HepG2 (cell line): ENCODE data around the gene SMO. TPM values are rescaled to one million over a fixed set of nuclear protein-coding genes. Genes with fewer than 3 reads are reported as not detected.

Experiments used
- BCLAF1 ChIP-seq: fragments of 450-650 bp; IDR thresholded peaks from 2 replicates; pipeline ENCODE4 v1.6.1; 2017; ENCODE audit warnings: mild to moderate bottlenecking
- ERF ChIP-seq: IDR thresholded peaks from 2 replicates; pipeline ENCODE4 v1.6.1; 2018; ENCODE audit warnings: missing biosample characterization, missing genetic modification reagents
- FOXK1 ChIP-seq: sonication (generic); formaldehyde crosslinking; IDR thresholded peaks from 2 replicates; pipeline ENCODE4 v1.4.0; 2020; ENCODE audit warnings: low read depth, missing genetic modification reagents, borderline replicate concordance
- HIVEP1 ChIP-seq: sonication (generic); formaldehyde crosslinking; IDR thresholded peaks from 2 replicates; pipeline ENCODE4 v1.4.0; 2020; ENCODE audit warnings: mild to moderate bottlenecking, missing genetic modification reagents
- HNF1A ChIP-seq, 2 experiments: sonication (generic) in 1 of 2; formaldehyde crosslinking in 1 of 2; IDR thresholded peaks; 2 replicates each; pipeline versions ENCODE4 v1.4.0 to v1.6.1; 2016 to 2020; ENCODE audit warnings: borderline replicate concordance in 1 of 2, low read depth in 1 of 2, mild to moderate bottlenecking in 1 of 2, missing genetic modification reagents in 1 of 2
- KMT2A ChIP-seq: sonication (generic); formaldehyde crosslinking; IDR thresholded peaks from 2 replicates; pipeline ENCODE4 v1.4.0; 2020; ENCODE audit warnings: missing genetic modification reagents
- MAF1 ChIP-seq: sonication (generic); formaldehyde crosslinking; IDR thresholded peaks from 2 replicates; pipeline ENCODE4 v1.5.0; 2020; ENCODE audit warnings: missing genetic modification reagents, borderline replicate concordance
- MYC ChIP-seq: sonication (generic); formaldehyde crosslinking; IDR thresholded peaks from 2 replicates; pipeline ENCODE4 v1.9.0; 2021; ENCODE audit warnings: missing genetic modification reagents, borderline replicate concordance
- RAD51 ChIP-seq: fragments of 450-650 bp; IDR thresholded peaks from 2 replicates; pipeline ENCODE4 v1.6.1; 2016; ENCODE audit warnings: borderline replicate concordance
- RBM39 ChIP-seq: fragments of 200-400 bp; formaldehyde crosslinking; IDR thresholded peaks from one replicate; pipeline ENCODE4 v1.6.1; 2018; ENCODE audit warnings: antibody characterized with exemption, mild to moderate bottlenecking, low read depth, low read length; ENCODE audit not compliant: poor library complexity, severe bottlenecking
- SRSF4 ChIP-seq: fragments of 200-400 bp; formaldehyde crosslinking; IDR thresholded peaks from one replicate; pipeline ENCODE4 v1.6.1; 2018; ENCODE audit warnings: mild to moderate bottlenecking, low read depth, low read length, moderate library complexity; ENCODE audit not compliant: poor library complexity, severe bottlenecking
- THYN1 ChIP-seq: sonication (generic); formaldehyde crosslinking; IDR thresholded peaks from 2 replicates; pipeline ENCODE4 v1.8.1; 2023; ENCODE audit warnings: low read depth, mild to moderate bottlenecking, moderate library complexity, missing genetic modification reagents, borderline replicate concordance
- ZNF121 ChIP-seq: sonication (generic); formaldehyde crosslinking; IDR thresholded peaks from 2 replicates; pipeline ENCODE4 v1.5.0; 2020; ENCODE audit warnings: mild to moderate bottlenecking, missing genetic modification reagents
- ZNF331 ChIP-seq: sonication (generic); formaldehyde crosslinking; IDR thresholded peaks from 2 replicates; pipeline ENCODE4 v1.4.0; 2020; ENCODE audit warnings: missing genetic modification reagents
- polyA plus RNA-seq, 8 experiments: library from polyadenylated mRNA; depleted of rRNA in 3 of 8; stranded (reverse) in 7 of 8; unstranded in 1 of 8; fragments of >200 nt; fragmentation: Illumina TruSeq in 4 of 8; extraction: Trizol in 4 of 8; gene quantifications; 2 replicates each; pipeline versions ENCODE4 v1.2.1 to v1.2.3, GENCODE V29; 2011 to 2016; ENCODE audit warnings: low read depth in 4 of 8, missing spikeins in 1 of 8, mixed read lengths in 1 of 8; ENCODE audit not compliant: insufficient read depth in 1 of 8
- total RNA-seq, 5 experiments: library from RNA; depleted of rRNA; stranded (reverse); fragments of >200 nt; fragmentation: Illumina TruSeq; extraction: Trizol; gene quantifications; 2 replicates each; pipeline ENCODE4 v1.2.3, GENCODE V29; 2016; ENCODE audit warnings: low read depth in 1 of 5
- TF ChIP-seq, protein P1 (sequence below): IDR thresholded peaks from 2 replicates; pipeline ENCODE4 v1.6.1; 2016; ENCODE audit warnings: missing compliant biosample characterization, missing genetic modification reagents, borderline replicate concordance
- TF ChIP-seq, protein P2 (sequence below): sonication (generic); formaldehyde crosslinking; IDR thresholded peaks from 2 replicates; pipeline ENCODE4 v1.4.0; 2020; ENCODE audit warnings: missing genetic modification reagents, borderline replicate concordance

Gene SMO
- total and polyA plus RNA-seq, 2 of the 13 experiments (the other 11 are each of a cell fraction or from before 2014, with no cell fraction given): 23.8 to 32.3 TPM

GRCh38 chr7:129218514-129219062 is 30.2 kb downstream of the SMO start (continued):
- TF ChIP-seq, protein P1, sequence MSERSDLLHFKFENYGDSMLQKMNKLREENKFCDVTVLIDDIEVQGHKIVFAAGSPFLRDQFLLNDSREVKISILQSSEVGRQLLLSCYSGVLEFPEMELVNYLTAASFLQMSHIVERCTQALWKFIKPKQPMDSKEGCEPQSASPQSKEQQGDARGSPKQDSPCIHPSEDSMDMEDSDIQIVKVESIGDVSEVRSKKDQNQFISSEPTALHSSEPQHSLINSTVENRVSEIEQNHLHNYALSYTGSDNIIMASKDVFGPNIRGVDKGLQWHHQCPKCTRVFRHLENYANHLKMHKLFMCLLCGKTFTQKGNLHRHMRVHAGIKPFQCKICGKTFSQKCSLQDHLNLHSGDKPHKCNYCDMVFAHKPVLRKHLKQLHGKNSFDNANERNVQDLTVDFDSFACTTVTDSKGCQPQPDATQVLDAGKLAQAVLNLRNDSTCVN (CRISPR knock-in tag): no peak
- TF ChIP-seq FOXK1 (CRISPR knock-in tag) (no peak), KMT2A (CRISPR knock-in tag) (0 out of 2 replicates have a peak, but pooled peaks have one; percentile 32), THYN1 (CRISPR knock-in tag) (no peak), MAF1 (CRISPR knock-in tag) (no peak), ZNF121 (CRISPR knock-in tag) (no peak), HNF1A (IDR thresholded peaks at IDR 0.05; ENCODE audit: low read depth) (no peak), HNF1A (CRISPR knock-in tag; IDR thresholded peaks at IDR 0.05; ENCODE audit: borderline replicate concordance) (no peak), BCLAF1 (no peak), HIVEP1 (CRISPR knock-in tag) (no peak), SRSF4 (no peak), RBM39 (no peak), ERF (CRISPR knock-in tag) (peak; percentile 52; the same call in 1 of the 2 replicates), RAD51 (no peak), ZNF331 (CRISPR knock-in tag) (0 out of 2 replicates have a peak, but pooled peaks have one; percentile 34), MYC (CRISPR knock-in tag) (no peak)
- TF ChIP-seq, protein P2, sequence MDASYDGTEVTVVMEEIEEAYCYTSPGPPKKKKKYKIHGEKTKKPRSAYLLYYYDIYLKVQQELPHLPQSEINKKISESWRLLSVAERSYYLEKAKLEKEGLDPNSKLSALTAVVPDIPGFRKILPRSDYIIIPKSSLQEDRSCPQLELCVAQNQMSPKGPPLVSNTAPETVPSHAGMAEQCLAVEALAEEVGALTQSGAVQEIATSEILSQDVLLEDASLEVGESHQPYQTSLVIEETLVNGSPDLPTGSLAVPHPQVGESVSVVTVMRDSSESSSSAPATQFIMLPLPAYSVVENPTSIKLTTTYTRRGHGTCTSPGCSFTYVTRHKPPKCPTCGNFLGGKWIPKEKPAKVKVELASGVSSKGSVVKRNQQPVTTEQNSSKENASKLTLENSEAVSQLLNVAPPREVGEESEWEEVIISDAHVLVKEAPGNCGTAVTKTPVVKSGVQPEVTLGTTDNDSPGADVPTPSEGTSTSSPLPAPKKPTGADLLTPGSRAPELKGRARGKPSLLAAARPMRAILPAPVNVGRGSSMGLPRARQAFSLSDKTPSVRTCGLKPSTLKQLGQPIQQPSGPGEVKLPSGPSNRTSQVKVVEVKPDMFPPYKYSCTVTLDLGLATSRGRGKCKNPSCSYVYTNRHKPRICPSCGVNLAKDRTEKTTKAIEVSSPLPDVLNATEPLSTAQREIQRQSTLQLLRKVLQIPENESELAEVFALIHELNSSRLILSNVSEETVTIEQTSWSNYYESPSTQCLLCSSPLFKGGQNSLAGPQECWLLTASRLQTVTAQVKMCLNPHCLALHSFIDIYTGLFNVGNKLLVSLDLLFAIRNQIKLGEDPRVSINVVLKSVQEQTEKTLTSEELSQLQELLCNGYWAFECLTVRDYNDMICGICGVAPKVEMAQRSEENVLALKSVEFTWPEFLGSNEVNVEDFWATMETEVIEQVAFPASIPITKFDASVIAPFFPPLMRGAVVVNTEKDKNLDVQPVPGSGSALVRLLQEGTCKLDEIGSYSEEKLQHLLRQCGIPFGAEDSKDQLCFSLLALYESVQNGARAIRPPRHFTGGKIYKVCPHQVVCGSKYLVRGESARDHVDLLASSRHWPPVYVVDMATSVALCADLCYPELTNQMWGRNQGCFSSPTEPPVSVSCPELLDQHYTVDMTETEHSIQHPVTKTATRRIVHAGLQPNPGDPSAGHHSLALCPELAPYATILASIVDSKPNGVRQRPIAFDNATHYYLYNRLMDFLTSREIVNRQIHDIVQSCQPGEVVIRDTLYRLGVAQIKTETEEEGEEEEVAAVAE: no peak
